ENCODE data around the gene OSBP2.

GRCh38 chr22:30754971-30755758, 60.5 kb downstream of the OSBP2 start:
- TF ChIP-seq POLR2A (IDR thresholded peaks at IDR 0.05) (no peak), CTCF (IDR thresholded peaks at IDR 0.05) (peak; percentile 41 to 76 (median 49))
